Measurements from ENCODE around the gene CHRNA10.

- no peak for TF ChIP-seq SP1 (IDR thresholded peaks at IDR 0.05)
- TF ChIP-seq TAF1 (conservative IDR thresholded peaks at IDR 0.05), result no peak
- no peak for TF ChIP-seq RAD21 (IDR thresholded peaks at IDR 0.05)
Observed at GRCh38 chr11:3623767-3624458, 47.3 kb downstream of the CHRNA10 start.

Data from liver (tissue), 2 donors.